HL-60 (cell line): ENCODE results near the gene KMT2A.

Source experiments
- GABPA ChIP-seq: IDR thresholded peaks from 2 replicates; pipeline ENCODE4 v1.6.1; 2012; ENCODE audit warnings: low read depth
- POLR2AphosphoS5 ChIP-seq: IDR thresholded peaks from 2 replicates; pipeline ENCODE4 v1.6.1; 2012; ENCODE audit warnings: low read depth
- TF ChIP-seq, protein P1 (sequence below): IDR thresholded peaks from one replicate; pipeline ENCODE4 v1.5.1; 2011; ENCODE audit warnings: low read length, control low read depth, inconsistent platforms; ENCODE audit not compliant: insufficient read depth
- TF ChIP-seq, protein P2 (sequence below): IDR thresholded peaks from 2 replicates; pipeline ENCODE4 v1.6.1; 2012; ENCODE audit warnings: low read depth; ENCODE audit not compliant: insufficient replicate concordance

DNA sequence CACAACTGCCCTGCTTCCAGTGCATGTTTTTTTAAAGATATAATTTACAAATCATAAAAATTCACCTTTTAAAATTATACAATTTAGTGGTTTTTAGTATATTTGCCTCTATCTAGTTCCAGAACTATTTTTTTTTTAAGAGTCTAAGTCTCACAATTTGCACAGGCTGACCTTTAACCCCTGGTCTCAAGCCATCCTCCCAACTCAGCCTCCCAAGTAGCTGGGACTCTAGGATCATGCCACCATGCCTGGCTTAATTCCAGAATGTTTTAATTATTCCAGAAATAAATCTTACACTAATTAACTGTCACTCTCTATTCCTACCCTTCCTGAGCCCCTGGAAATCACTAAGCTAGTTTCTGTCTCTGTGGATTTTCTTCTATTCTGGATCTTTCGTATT, 134.5 kb downstream of the KMT2A start:
- TF ChIP-seq, protein P1, sequence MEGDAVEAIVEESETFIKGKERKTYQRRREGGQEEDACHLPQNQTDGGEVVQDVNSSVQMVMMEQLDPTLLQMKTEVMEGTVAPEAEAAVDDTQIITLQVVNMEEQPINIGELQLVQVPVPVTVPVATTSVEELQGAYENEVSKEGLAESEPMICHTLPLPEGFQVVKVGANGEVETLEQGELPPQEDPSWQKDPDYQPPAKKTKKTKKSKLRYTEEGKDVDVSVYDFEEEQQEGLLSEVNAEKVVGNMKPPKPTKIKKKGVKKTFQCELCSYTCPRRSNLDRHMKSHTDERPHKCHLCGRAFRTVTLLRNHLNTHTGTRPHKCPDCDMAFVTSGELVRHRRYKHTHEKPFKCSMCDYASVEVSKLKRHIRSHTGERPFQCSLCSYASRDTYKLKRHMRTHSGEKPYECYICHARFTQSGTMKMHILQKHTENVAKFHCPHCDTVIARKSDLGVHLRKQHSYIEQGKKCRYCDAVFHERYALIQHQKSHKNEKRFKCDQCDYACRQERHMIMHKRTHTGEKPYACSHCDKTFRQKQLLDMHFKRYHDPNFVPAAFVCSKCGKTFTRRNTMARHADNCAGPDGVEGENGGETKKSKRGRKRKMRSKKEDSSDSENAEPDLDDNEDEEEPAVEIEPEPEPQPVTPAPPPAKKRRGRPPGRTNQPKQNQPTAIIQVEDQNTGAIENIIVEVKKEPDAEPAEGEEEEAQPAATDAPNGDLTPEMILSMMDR, result no peak
- TF ChIP-seq GABPA, result no peak
- TF ChIP-seq POLR2AphosphoS5, result no peak
- TF ChIP-seq, protein P2, sequence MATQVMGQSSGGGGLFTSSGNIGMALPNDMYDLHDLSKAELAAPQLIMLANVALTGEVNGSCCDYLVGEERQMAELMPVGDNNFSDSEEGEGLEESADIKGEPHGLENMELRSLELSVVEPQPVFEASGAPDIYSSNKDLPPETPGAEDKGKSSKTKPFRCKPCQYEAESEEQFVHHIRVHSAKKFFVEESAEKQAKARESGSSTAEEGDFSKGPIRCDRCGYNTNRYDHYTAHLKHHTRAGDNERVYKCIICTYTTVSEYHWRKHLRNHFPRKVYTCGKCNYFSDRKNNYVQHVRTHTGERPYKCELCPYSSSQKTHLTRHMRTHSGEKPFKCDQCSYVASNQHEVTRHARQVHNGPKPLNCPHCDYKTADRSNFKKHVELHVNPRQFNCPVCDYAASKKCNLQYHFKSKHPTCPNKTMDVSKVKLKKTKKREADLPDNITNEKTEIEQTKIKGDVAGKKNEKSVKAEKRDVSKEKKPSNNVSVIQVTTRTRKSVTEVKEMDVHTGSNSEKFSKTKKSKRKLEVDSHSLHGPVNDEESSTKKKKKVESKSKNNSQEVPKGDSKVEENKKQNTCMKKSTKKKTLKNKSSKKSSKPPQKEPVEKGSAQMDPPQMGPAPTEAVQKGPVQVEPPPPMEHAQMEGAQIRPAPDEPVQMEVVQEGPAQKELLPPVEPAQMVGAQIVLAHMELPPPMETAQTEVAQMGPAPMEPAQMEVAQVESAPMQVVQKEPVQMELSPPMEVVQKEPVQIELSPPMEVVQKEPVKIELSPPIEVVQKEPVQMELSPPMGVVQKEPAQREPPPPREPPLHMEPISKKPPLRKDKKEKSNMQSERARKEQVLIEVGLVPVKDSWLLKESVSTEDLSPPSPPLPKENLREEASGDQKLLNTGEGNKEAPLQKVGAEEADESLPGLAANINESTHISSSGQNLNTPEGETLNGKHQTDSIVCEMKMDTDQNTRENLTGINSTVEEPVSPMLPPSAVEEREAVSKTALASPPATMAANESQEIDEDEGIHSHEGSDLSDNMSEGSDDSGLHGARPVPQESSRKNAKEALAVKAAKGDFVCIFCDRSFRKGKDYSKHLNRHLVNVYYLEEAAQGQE, result no peak
